Left lung (tissue), 10 donors: Measurements from ENCODE around the gene VPS37B. TPM values are rescaled to one million over a fixed set of nuclear protein-coding genes. Genes with fewer than 3 reads are reported as not detected.

ENCODE experiments used
- ATAC-seq: fragments of 200-7000 bp; cut with Tn5 transposase; one replicate; pipeline ENCODE4 v1.9.1; 2020; ENCODE audit warnings: moderate library complexity
- DNase-seq, 4 donors: peaks; one replicate each; pipeline ENCODE4 v3.0.0-alpha.2; 2013 to 2020
- H3K27ac ChIP-seq, 2 donors: fragments of 200-600 bp; sonication (generic) in 1 of 2; one replicate each; pipeline versions ENCODE4 v1.5.0 to v1.8.0; 2020 to 2021
- H3K27me3 ChIP-seq, 2 donors: fragments of 200-600 bp; sonication (generic) in 1 of 2; one replicate each; pipeline versions ENCODE4 v1.5.0 to v1.8.0; 2020 to 2021
- H3K36me3 ChIP-seq, 2 donors: fragments of 200-600 bp; sonication (generic) in 1 of 2; one replicate each; pipeline versions ENCODE4 v1.5.0 to v1.8.0; 2020 to 2021
- H3K4me1 ChIP-seq, 2 donors: fragments of 200-600 bp; one replicate each; pipeline ENCODE4 v1.8.0; 2021
- H3K4me3 ChIP-seq, 2 donors: fragments of 200-600 bp; sonication (generic) in 1 of 2; one replicate each; pipeline versions ENCODE4 v1.5.0 to v1.8.0; 2020 to 2021; ENCODE audit warnings: mild to moderate bottlenecking in 1 of 2
- H3K9me3 ChIP-seq, 2 donors: fragments of 200-600 bp; sonication (generic) in 1 of 2; one replicate each; pipeline versions ENCODE4 v1.5.0 to v1.8.0; 2020 to 2021
- CTCF ChIP-seq, 2 donors: fragments of 200-600 bp; sonication (generic) in 1 of 2; IDR thresholded peaks; one replicate each; pipeline versions ENCODE4 v1.5.0 to v1.8.0; 2021; ENCODE audit warnings: antibody characterized with exemption in 2 of 2
- intact Hi-C, 2 donors: fragments of 100-400 bp; cut with DNase I; formaldehyde crosslinking; loops; one replicate each; pipeline versions ENCODE4 v1.11.2 to v1.14.2; 2022
- polyA plus RNA-seq, 6 donors: library from polyadenylated mRNA; unstranded; fragments of 120-200 nt; gene quantifications; one replicate each; pipeline ENCODE4 v1.2.1, GENCODE V29; 2013; ENCODE audit not compliant: insufficient read length in 6 of 6
- total RNA-seq, 2 donors: library from RNA; stranded (reverse); fragmentation: NEBNext Ultra II Directional; extraction: Animal tissue kit (Norgen Biotek cat#: 25700); gene quantifications; one replicate each; pipeline ENCODE4 v1.2.1, GENCODE V29; 2021
- donor health status: DM: no; HTN: yes; CAD: no.
- donor health status: DM: no; HTN: no; CAD: no.

The VPS37B gene
- total and polyA plus RNA-seq, 8 donors: 23.2 to 35.8 (median 29.7) TPM

- H3K27me3 ChIP-seq: no peaks in the 10 kb centered on the region
- intact Hi-C loops: loop anchor here in 1 of 2 donors (2.0 kb wide), 1 partner anchor 37 kb away; no protein-coding TSS in a partner anchor
- no peak for TF ChIP-seq CTCF (IDR thresholded peaks at IDR 0.05)
- peaks cover 50 to 99% of the 10 kb centered on the region in 2 donors for H3K4me1 ChIP-seq
- ATAC-seq (no peak), DNase-seq (no peak)
- peaks cover 0 to under 1% of the 10 kb centered on the region in 2 donors for H3K36me3 ChIP-seq
- H3K9me3 ChIP-seq: no peaks in the 10 kb centered on the region
- no peak overlapping the region for H3K27ac ChIP-seq
- H3K4me3 ChIP-seq: no peak overlapping the region
Measured at GRCh38 chr12:122875590-122876220, 20.2 kb downstream of the VPS37B start.

GRCh38 chr12:122874081-122874480 lies 21.8 kb downstream of the VPS37B start:
- H3K4me1 ChIP-seq: peaks cover 45 to 96% of the 10 kb centered on the region in 2 donors
- DNase-seq: no peak

GRCh38 chr12:122873540-122873939 lies 22.4 kb downstream of the VPS37B start:
- TF ChIP-seq CTCF (IDR thresholded peaks at IDR 0.05): no peak
- DNase-seq: no peak
- H3K27ac ChIP-seq: peak overlapping the region in 1 of 2 donors; percentile 91
- H3K4me1 ChIP-seq: peaks cover 45 to 91% of the 10 kb centered on the region in 2 donors
- no peak overlapping the region for H3K4me3 ChIP-seq
- H3K9me3 ChIP-seq: no peaks in the 10 kb centered on the region
- no peaks in the 10 kb centered on the region for H3K27me3 ChIP-seq
- peaks cover 0 to 22% of the 10 kb centered on the region in 2 donors for H3K36me3 ChIP-seq
- ATAC-seq: no peak
- intact Hi-C loops: no loop called here

More at GRCh38 chr12:122874081-122874480, 21.8 kb downstream of the VPS37B start:
- peak; percentile 9 for ATAC-seq
- no peaks in the 10 kb centered on the region for H3K27me3 ChIP-seq
- H3K9me3 ChIP-seq: no peaks in the 10 kb centered on the region
- H3K27ac ChIP-seq: peak overlapping the region in 1 of 2 donors; percentile 91
- no peak for TF ChIP-seq CTCF (IDR thresholded peaks at IDR 0.05)
- intact Hi-C loops: loop anchor here in 1 of 2 donors (2.0 kb wide), 1 partner anchor 35 kb away; no protein-coding TSS in a partner anchor
- H3K36me3 ChIP-seq: peaks cover 0 to 17% of the 10 kb centered on the region in 2 donors
- H3K4me3 ChIP-seq: no peak overlapping the region

GRCh38 chr12:122872815-122873361 lies 23.0 kb downstream of the VPS37B start:
- Histone ChIP-seq H3K4me3 (no peak overlapping the region), H3K27me3 (no peaks in the 10 kb centered on the region), H3K36me3 (peaks cover 0 to 28% of the 10 kb centered on the region in 2 donors), H3K27ac (peak overlapping the region; percentile 87 to 91), H3K4me1 (peaks cover 45 to 89% of the 10 kb centered on the region in 2 donors), H3K9me3 (no peaks in the 10 kb centered on the region)
- ATAC-seq: peak; percentile 35
- no peak for TF ChIP-seq CTCF (IDR thresholded peaks at IDR 0.05)
- no peak for DNase-seq
- intact Hi-C loops: no loop called here
